MM.1S (cell line): Measurements from ENCODE around the gene MTCH1.
"Not testable (repeated sequence)": the region's sequence is repeated elsewhere in the genome, so short reads cannot be mapped to it uniquely, and the experiment has no call there.

ENCODE experiments used
- CTCF ChIP-seq: fragments of 300-600 bp; sonication (generic); IDR thresholded peaks from 2 replicates; pipeline ENCODE4 v1.5.1; 2016; ENCODE audit warnings: antibody characterized with exemption, low read length, mixed read lengths
- EZH2 ChIP-seq: fragments of 300-600 bp; sonication (generic); optimal IDR thresholded peaks from 2 replicates; pipeline ENCODE3; 2017; ENCODE audit warnings: low read depth, mild to moderate bottlenecking, antibody characterized with exemption, low read length, mixed read lengths

DNA sequence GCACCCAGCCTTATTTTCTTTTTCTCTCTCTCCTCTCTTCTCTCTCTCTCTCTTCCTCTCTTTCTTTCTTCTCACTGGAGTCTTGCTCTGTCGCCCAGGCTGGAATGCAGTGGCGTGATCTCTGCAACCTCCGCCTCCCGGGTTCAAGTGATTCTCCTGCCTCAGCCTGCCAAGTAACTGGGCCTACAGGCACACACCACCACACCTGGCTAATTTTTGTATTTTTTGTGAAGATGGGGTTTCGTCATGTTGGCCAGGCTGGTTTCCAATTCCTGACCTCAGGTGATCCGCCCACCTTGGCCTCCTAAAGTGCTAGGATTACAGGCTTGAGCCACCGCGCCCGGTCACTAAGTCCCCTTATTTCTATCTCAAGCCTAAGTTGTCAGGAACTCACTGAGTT lies 36.9 kb downstream of the MTCH1 start:
- TF ChIP-seq CTCF, EZH2: not testable (repeated sequence)
